Left lung (tissue), 10 donors: ENCODE measurements around the gene FAM3C. TPM values are rescaled to one million over a fixed set of nuclear protein-coding genes. Genes with fewer than 3 reads are reported as not detected.

ENCODE experiments used
- ATAC-seq: fragments of 200-7000 bp; cut with Tn5 transposase; one replicate; pipeline ENCODE4 v1.9.1; 2020; ENCODE audit warnings: moderate library complexity
- DNase-seq, 4 donors: peaks; one replicate each; pipeline ENCODE4 v3.0.0-alpha.2; 2013 to 2020
- H3K27ac ChIP-seq, 2 donors: fragments of 200-600 bp; sonication (generic) in 1 of 2; one replicate each; pipeline versions ENCODE4 v1.5.0 to v1.8.0; 2020 to 2021
- H3K27me3 ChIP-seq, 2 donors: fragments of 200-600 bp; sonication (generic) in 1 of 2; one replicate each; pipeline versions ENCODE4 v1.5.0 to v1.8.0; 2020 to 2021
- H3K36me3 ChIP-seq, 2 donors: fragments of 200-600 bp; sonication (generic) in 1 of 2; one replicate each; pipeline versions ENCODE4 v1.5.0 to v1.8.0; 2020 to 2021
- H3K4me1 ChIP-seq, 2 donors: fragments of 200-600 bp; one replicate each; pipeline ENCODE4 v1.8.0; 2021
- H3K4me3 ChIP-seq, 2 donors: fragments of 200-600 bp; sonication (generic) in 1 of 2; one replicate each; pipeline versions ENCODE4 v1.5.0 to v1.8.0; 2020 to 2021; ENCODE audit warnings: mild to moderate bottlenecking in 1 of 2
- H3K9me3 ChIP-seq, 2 donors: fragments of 200-600 bp; sonication (generic) in 1 of 2; one replicate each; pipeline versions ENCODE4 v1.5.0 to v1.8.0; 2020 to 2021
- intact Hi-C, 2 donors: fragments of 100-400 bp; cut with DNase I; formaldehyde crosslinking; loops; one replicate each; pipeline versions ENCODE4 v1.11.2 to v1.14.2; 2022
- polyA plus RNA-seq, 6 donors: library from polyadenylated mRNA; unstranded; fragments of 120-200 nt; gene quantifications; one replicate each; pipeline ENCODE4 v1.2.1, GENCODE V29; 2013; ENCODE audit not compliant: insufficient read length in 6 of 6
- total RNA-seq, 2 donors: library from RNA; stranded (reverse); fragmentation: NEBNext Ultra II Directional; extraction: Animal tissue kit (Norgen Biotek cat#: 25700); gene quantifications; one replicate each; pipeline ENCODE4 v1.2.1, GENCODE V29; 2021
- TF ChIP-seq, protein P1 (sequence below), 2 donors: fragments of 200-600 bp; sonication (generic) in 1 of 2; IDR thresholded peaks; one replicate each; pipeline versions ENCODE4 v1.5.0 to v1.8.0; 2021; ENCODE audit warnings: antibody characterized with exemption in 2 of 2
- donor health status: DM: no; HTN: yes; CAD: no.
- donor health status: DM: no; HTN: no; CAD: no.

The FAM3C gene
- total and polyA plus RNA-seq, 8 donors = 44.1 to 78.4 (median 70.1) TPM

DNA sequence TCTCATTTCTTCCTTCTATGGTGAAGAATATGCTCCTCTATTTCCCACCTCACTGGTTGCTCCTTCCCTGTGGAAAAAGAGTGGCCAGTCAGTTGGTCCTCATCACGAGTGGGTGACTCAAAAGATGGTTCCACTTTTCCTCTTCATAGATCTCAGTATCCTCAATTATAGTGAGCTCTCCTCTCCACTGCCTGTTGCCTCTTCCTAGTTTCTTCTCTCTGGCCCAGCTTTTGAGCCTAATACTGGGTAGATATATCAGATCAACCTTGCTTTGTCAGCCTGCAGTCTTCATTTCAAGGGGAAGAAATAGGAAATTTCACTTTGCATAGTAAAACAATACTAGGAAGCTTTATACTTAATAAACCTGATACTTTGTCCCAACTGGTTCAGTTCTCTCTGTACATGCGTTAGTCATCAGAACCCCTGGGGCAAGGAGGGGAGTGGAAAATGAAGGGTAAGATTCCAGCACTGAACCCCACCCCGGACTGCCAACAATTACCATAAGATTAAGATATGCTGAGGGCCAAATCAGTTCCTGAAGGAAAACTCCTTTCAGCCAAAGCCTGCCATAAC is 82.8 kb downstream of the FAM3C start:
- Histone ChIP-seq H3K36me3 (no peaks in the 10 kb centered on the region), H3K4me3 (no peak overlapping the region), H3K9me3 (no peaks in the 10 kb centered on the region), H3K27ac (no peak overlapping the region), H3K4me1 (no peaks in the 10 kb centered on the region), H3K27me3 (no peaks in the 10 kb centered on the region)
- TF ChIP-seq, protein P1, sequence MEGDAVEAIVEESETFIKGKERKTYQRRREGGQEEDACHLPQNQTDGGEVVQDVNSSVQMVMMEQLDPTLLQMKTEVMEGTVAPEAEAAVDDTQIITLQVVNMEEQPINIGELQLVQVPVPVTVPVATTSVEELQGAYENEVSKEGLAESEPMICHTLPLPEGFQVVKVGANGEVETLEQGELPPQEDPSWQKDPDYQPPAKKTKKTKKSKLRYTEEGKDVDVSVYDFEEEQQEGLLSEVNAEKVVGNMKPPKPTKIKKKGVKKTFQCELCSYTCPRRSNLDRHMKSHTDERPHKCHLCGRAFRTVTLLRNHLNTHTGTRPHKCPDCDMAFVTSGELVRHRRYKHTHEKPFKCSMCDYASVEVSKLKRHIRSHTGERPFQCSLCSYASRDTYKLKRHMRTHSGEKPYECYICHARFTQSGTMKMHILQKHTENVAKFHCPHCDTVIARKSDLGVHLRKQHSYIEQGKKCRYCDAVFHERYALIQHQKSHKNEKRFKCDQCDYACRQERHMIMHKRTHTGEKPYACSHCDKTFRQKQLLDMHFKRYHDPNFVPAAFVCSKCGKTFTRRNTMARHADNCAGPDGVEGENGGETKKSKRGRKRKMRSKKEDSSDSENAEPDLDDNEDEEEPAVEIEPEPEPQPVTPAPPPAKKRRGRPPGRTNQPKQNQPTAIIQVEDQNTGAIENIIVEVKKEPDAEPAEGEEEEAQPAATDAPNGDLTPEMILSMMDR (IDR thresholded peaks at IDR 0.05) = no peak
- DNase-seq (no peak), ATAC-seq (no peak)
- intact Hi-C loops = no loop called here

DNA sequence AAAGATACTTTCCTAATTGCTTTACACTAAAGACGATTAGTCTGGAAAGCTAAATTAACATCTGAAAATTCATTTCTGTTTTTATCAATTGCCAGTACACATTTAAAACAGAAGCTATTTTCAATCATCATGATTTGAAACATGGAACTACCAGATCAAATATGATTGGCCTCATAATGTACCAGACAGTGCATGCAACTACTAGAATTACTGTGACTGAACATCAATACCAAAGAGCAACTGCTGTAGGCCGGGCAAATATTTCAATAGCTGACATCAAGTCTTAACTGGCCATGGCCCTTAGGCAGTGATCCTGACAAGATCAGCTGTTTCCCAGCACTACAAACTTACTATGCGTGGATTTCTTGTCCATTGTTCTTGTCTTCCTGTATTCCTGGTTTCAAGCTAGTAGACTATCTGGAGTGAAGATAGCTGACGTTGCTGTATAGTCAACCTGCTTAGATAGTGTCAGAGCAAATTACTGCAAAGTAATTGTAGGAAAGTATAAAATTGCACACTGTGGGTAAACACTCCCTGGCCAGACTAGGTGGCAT is 89.0 kb downstream of the FAM3C start:
- H3K27ac ChIP-seq = no peak overlapping the region
- TF ChIP-seq, protein P1 (IDR thresholded peaks at IDR 0.05) = no peak

DNA sequence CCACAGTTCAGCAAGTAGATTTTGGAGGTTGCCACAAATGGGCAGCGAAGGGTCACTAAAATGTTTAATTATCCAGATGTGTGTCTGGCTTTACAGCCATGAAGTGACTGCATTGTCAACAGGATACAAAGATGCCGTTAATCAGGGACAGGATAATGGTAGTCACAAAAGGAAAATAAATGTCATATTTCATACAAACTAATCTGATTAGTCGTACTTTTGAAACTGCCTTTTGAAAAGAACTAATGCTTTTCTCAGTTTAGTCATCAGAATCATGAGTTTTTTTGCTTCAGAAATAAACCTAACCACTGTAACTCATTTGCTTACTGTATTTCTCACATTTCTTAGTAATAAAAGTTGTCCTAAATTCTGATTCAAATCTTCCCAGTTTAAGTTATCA is 89.5 kb downstream of the FAM3C start:
- TF ChIP-seq, protein P1 (IDR thresholded peaks at IDR 0.05) = no peak
- H3K27ac ChIP-seq = no peak overlapping the region
- no peak for ATAC-seq
- intact Hi-C loops = no loop called here
- H3K36me3 ChIP-seq = no peaks in the 10 kb centered on the region
- H3K27me3 ChIP-seq = no peaks in the 10 kb centered on the region
- no peak overlapping the region for H3K4me3 ChIP-seq
- H3K4me1 ChIP-seq = peaks cover 0 to 3% of the 10 kb centered on the region in 2 donors
- H3K9me3 ChIP-seq = no peaks in the 10 kb centered on the region
- no peak for DNase-seq

More for the DNA sequence above, 89.0 kb downstream of the FAM3C start:
- Histone ChIP-seq H3K36me3 (no peaks in the 10 kb centered on the region), H3K4me1 (peaks cover 0 to 3% of the 10 kb centered on the region in 2 donors), H3K9me3 (no peaks in the 10 kb centered on the region), H3K4me3 (no peak overlapping the region), H3K27me3 (no peaks in the 10 kb centered on the region)
- no peak for ATAC-seq
- DNase-seq = no peak
- intact Hi-C loops = no loop called here

DNA sequence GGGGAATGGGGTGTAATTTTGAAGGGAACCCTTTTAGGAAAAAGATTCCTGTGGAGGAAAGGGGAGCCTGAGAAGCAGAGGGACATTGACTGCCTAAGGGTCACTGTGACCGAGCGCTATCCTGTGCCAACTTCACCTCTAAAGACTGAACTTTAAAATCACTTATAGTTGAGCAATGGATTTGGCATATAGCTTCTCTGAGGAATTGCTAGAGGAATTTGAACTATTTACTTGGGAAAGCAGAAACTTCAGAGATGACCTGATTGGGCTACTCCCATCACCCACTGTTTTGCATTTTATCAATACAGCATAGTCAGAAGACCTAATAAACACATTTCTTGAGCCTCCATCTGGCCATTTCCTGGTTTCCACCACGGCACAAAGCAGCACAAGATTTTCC is 91.0 kb downstream of the FAM3C start:
- H3K9me3 ChIP-seq = no peaks in the 10 kb centered on the region
- TF ChIP-seq, protein P1 (IDR thresholded peaks at IDR 0.05) = no peak
- no peak for DNase-seq
- H3K27me3 ChIP-seq = no peaks in the 10 kb centered on the region
- H3K36me3 ChIP-seq = no peaks in the 10 kb centered on the region
- H3K27ac ChIP-seq = no peak overlapping the region
- no peak overlapping the region for H3K4me3 ChIP-seq
- intact Hi-C loops = no loop called here
- ATAC-seq = no peak
- peaks cover 0 to 3% of the 10 kb centered on the region in 2 donors for H3K4me1 ChIP-seq

DNA sequence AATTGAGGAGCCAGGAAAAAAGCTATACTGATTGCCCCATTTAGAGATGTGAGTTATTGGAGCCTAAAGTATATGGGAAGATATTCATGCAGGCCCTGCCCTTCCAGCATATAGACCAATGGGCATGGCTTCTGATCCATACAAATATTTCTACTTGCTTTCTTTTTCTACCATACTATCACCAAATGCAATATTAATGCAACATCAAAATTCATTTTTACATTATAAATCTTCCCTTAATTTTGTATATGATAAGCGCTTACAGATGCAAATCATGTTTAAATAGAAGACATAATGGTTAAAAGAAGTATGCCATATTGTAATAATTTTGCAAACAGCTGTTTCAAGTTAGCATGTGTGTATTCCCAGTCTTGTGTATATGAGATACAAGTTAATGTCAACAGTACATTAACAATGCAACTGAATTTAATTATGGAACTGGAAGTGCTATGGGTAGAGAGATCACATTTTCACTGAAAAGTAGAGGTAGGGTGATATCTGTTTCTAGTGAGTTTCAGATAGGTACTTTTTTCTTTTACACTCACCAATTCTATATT is 91.9 kb downstream of the FAM3C start:
- DNase-seq (no peak), ATAC-seq (no peak)
- no peaks in the 10 kb centered on the region for H3K36me3 ChIP-seq
- H3K4me1 ChIP-seq = peaks cover 0 to 3% of the 10 kb centered on the region in 2 donors
- no peaks in the 10 kb centered on the region for H3K9me3 ChIP-seq
- no peak overlapping the region for H3K27ac ChIP-seq
- H3K27me3 ChIP-seq = no peaks in the 10 kb centered on the region
- intact Hi-C loops = no loop called here
- no peak overlapping the region for H3K4me3 ChIP-seq
- TF ChIP-seq, protein P1 (IDR thresholded peaks at IDR 0.05) = no peak
